ENCODE results near the gene PAPPA.
A peak's percentile ranks its signal among the peaks of the same experiment; 100 is the strongest.

Gene PAPPA

GRCh38 chr9:116151966-116152381 is 1.6 kb upstream of the PAPPA start:
- DNase-seq (ENCODE audit: low read depth, low spot score): no peak

GRCh38 chr9:116152390-116152789 is 1.2 kb upstream of the PAPPA start:
- no peak for DNase-seq (ENCODE audit: low read depth, low spot score)

- DNase-seq (ENCODE audit: low read depth, low spot score): no peak
These were observed 438 bp upstream of the PAPPA start for GRCh38 chr9:116152941-116153764.

- DNase-seq (ENCODE audit: low read depth, low spot score): no peak
These were observed 864 bp downstream of the PAPPA start for GRCh38 chr9:116154334-116154975.

GRCh38 chr9:116154976-116155697 is 1.5 kb downstream of the PAPPA start:
- no peak for DNase-seq (ENCODE audit: low read depth, low spot score)

DNA sequence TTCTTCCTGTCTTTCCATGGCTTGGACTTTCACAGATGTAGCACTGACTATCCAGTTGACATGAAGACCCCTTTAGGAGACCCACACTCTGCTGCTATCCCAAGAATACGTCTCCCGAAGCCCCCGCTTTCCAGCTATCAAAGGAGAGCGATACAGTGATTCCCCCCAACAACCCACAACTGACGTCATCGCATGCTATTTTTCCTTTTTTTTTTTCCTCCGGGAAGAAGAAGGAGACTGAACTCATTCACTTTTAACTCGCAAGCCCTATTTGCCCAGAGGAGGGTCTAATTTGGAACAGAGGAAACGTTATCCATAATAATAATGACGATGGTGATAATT is 2.1 kb downstream of the PAPPA start:
- DNase-seq (ENCODE audit: low read depth, low spot score): no peak

DNA sequence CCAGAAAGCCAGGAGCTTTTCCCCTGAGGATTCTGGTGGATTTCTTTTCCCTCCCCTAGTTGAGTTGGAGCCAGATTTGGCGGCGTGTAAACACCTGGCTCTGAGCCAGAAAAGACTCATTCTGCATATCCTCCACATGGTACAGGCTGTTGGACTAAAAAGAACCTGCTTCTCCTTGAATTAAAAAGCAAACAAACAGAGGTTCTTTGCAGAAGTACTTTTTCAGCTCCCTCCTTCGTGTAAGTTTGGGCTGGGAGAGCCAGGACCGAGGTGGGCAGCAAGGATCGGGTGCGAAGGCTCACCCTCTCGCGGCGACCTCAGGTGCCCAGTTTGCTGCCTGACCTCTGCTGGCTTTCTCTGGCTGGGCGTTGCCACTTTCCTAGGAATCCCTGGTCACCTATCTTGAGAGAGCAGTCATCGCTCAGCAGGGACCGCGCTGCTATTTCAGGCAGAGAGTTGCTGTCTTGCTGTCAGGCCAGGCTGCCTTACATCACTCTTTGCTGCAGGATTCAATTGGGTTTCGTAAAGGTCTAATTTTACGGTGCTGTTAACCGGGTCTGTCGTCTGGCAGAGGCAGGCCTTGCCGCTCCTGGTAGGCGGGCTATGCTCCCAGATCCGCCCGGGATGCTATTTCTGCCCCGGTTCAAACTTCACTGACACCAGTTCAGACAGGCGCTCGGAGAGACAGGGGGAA is 3.2 kb downstream of the PAPPA start:
- DNase-seq (ENCODE audit: low read depth, low spot score): no peak

DNA sequence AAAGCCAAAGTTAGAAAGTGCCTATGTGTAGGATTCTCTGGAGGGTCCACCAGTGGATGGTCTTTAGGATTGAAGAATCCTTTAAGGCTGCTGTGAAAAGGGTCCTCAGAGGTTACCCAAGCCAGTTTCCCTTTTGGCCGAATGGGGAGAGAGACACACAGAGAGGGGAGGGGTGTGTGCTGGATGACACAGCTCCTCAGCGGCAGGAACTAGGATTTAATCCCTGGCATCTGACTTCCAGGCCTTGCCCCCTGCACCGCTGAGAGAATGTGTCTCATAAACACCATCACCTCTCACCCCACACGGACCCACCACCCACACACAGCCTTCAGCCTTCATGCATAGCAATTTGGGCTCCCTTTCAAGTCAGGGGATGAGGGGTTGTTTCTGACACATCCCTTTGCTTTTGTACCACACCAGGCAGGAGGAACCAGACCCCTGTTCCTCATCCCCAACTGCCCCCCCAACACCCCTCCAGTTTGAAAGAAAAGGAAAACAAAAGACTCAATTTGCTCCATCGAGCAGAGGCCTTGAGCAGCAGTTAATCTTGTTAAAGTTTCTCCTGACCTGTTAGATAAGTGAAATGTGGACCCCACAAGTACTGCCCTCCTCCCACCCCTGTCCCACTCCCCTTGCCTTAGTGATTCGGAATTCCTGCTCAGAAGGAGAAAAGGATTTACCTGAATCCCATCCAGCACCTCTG is 4.0 kb downstream of the PAPPA start:
- DNase-seq (ENCODE audit: low read depth, low spot score): no peak

GRCh38 chr9:116160676-116161571 is 7.3 kb downstream of the PAPPA start:
- DNase-seq (ENCODE audit: low read depth, low spot score): no peak

DNA sequence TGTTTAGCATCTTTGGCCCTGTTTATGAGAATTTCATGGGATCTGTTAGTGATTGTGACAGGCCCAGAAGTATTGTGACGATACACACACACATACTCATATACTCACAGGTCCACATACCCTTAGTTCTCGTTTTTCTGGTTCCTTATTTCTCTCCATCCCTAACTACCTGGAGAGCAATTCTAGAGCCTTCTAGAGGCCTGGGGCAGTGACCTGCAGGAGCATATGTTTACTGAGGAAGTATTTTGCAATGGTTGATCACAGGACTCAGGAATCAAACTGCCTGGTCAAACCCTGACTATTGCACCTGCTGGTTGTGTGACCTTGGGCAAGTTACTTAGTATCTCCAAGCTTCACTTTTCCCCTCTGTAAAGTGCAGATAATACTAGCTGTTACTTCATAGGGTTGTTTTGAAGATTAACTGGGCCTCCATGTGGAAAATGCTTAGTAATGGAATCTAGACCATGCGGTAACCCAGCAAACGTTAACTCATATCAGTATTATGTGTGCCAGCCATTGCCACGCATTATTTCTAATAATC is 8.7 kb downstream of the PAPPA start:
- no peak for DNase-seq (ENCODE audit: low read depth, low spot score)

- DNase-seq (ENCODE audit: low read depth, low spot score): no peak
These were observed 9.9 kb downstream of the PAPPA start for GRCh38 chr9:116163293-116164055.

DNA sequence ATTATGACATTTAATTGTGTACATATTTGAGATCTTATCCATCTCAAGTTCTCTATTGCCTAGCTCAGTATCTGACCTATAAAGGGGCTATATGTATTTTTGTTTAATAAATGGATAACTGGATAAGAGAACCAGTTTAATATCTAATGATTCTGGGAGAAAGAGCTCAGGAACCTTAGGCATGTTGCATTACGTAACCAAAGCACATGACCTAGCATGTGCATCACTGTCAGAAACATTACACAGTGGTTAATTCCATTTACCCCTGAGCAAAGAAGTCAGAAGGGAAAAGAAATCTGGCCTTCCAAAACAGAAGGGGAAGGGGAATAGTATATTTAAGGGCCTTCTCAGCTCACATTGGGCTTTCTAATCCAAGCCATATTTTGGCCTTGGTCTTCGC is 12.3 kb downstream of the PAPPA start:
- no peak for DNase-seq (ENCODE audit: low read depth, low spot score)

DNA sequence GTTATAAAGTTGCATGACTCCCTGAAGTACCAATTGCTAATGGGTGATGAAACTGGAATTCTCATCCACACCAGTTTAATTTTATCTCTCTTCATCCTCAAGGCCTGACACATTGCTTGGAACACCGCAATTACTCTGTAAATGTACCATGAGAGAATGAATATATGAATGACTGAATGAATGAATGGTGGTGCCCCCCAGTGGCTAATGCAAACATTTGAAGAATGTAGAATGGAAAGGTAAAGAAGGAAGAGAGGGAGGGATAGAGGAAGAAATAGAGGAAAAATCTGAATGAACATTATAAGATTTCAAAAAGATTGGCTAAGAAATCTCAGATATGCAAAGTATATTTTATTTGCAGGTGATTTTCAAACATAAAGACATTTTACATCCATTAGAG is 13.1 kb downstream of the PAPPA start:
- no peak for DNase-seq (ENCODE audit: low read depth, low spot score)

GRCh38 chr9:116168231-116168630 is 14.6 kb downstream of the PAPPA start:
- DNase-seq (ENCODE audit: low read depth, low spot score): no peak

- DNase-seq (ENCODE audit: low read depth, low spot score): no peak
These were observed 18.6 kb downstream of the PAPPA start for GRCh38 chr9:116172216-116172615.

DNA sequence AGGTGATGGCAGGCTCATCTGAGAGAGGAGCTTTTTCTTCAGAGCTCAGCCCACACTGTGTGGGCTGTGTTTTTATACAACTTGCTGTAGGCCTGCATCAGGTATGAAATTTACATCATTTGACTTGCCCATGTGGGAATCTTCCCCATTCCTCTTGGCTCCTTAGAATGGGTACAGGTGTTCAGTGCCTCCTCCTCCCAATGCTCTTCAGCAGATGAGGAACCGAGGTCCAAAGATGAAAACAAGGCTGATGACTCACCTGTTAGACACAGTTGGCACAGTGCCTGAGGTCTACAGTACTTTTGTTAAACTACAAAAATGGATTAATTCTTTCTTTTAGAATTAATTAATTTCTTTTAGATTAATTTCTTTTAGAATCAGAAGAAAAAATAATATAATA is 20.8 kb downstream of the PAPPA start:
- no peak for DNase-seq (ENCODE audit: low read depth, low spot score)

GRCh38 chr9:116175614-116176013 is 22.0 kb downstream of the PAPPA start:
- peak; percentile 33 for DNase-seq (ENCODE audit: low read depth, low spot score)

DNA sequence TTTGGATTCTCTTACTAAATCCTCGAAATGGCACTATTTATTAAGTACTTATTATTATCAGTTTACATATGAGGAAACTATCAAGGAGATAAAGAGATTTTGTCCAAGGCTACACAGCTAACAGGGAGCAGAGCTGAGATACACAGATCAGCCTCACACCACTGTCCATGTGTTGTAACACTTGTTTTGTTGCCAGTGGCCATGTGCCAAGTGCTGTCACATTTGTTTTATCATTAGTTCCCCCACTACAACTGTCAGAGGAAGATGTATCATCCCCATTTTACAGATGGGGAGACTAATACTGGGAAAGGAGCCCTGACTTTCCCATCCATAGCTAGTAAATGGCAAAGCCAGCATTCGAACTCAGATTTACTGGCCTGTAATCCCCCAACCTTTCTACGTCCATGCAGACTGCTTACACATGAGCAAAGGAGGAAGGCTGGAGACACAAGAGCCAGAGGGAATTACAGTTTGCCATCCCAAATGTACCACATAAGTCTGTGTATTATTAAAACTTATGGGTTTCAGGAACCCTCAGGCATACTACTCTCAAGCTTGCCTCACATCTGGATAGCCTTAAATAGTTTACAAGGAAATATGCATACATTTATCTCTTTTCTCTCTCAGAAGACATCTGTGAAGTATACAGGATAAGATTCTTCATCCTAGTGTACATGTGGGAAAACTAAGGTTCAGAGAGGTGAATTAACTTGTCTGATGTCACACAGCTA is 25.1 kb downstream of the PAPPA start:
- no peak for DNase-seq (ENCODE audit: low read depth, low spot score)

DNA sequence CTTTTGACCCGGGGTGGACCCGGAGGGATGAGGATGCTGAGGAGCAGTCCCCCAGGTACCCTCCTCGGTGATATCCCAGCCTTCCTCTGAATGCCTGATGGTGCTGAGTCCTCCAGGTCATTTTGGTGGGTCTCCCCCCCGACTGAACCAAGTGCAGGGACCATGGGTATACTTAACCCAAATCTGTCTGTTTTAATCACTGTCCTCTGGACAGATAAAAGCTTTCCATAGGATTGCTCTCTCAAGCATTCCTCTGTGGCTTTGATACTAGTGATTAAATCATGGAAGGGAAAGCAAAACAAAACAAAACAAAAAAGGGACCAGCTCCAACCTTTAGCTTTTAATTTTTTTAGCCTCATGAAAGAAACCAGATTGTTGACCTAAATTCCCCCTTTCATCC is 26.0 kb downstream of the PAPPA start:
- no peak for DNase-seq (ENCODE audit: low read depth, low spot score)
